Measurements from ENCODE around the gene CCDC12. TPM values are rescaled to one million over a fixed set of nuclear protein-coding genes. Genes with fewer than 3 reads are reported as not detected.

The CCDC12 gene
- total and polyA plus RNA-seq, 9 of the 15 experiments (the other 6 are each of a cell fraction or from before 2014, with no cell fraction given): 8.9 to 201 (median 86.9) TPM

DNA sequence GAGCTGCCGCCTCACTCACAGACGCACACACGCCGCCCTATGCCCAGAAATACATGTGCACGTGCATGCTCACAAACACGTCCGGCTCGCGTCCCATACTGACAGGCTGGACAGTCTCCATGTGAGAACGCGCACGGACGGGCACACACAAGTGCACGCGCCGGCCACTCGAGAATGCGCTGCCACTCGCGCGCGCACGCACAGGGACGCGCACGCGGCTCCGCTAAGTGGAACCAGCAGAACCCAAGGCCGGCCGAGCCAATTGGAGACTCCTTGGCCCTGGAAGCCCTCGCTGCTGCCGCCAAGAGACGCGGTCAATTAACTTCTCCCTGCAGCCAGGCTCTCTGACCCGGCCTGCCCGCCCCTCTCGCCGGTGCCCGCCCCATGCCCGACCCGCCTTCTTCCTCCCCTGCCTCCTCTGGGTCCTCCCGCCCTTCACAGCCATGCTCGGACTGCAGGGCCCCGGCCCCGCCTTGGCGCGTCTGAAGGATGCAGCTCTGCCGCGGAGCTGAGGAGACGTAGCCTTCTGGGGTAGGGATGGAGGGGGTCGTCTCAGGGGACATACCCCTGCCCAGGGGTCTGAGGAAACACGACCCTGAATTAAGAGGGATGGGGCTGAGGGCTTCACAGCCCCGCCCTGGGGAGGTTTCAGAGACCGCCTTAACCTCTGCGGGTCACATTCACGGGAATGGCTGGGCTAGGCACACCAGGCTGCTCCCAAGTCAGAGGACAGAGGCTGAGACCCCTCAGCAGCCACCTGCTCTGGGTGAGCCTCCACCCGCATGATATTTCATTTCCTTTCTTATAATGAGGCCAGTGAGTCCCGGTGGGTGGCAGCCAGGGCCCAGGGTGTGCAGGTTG is 84.0 kb downstream of the CCDC12 start (continued):
- TF ChIP-seq DNMT1 (IDR thresholded peaks at IDR 0.05) (no peak), STAG1 (CRISPR knock-in tag; IDR thresholded peaks at IDR 0.05; ENCODE audit: borderline replicate concordance) (0 out of 2 replicates have a peak, but pooled peaks have one; percentile 6), CXXC5 (CRISPR knock-in tag; IDR thresholded peaks at IDR 0.05) (0 out of 2 replicates have a peak, but pooled peaks have one; percentile 18), NRF1 (conservative IDR thresholded peaks at IDR 0.05 in 1 of 2, IDR thresholded peaks at IDR 0.05 in 1 of 2) (peak; percentile 60 to 68; a peak in 2 of 4 replicates), RBBP5 (IDR thresholded peaks at IDR 0.05; ENCODE audit: borderline replicate concordance, insufficient read depth, low read length, poor library complexity, severe bottlenecking) (peak; percentile 17)
- TF ChIP-seq, protein P1, sequence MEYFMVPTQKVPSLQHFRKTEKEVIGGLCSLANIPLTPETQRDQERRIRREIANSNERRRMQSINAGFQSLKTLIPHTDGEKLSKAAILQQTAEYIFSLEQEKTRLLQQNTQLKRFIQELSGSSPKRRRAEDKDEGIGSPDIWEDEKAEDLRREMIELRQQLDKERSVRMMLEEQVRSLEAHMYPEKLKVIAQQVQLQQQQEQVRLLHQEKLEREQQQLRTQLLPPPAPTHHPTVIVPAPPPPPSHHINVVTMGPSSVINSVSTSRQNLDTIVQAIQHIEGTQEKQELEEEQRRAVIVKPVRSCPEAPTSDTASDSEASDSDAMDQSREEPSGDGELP (CRISPR knock-in tag; IDR thresholded peaks at IDR 0.05; ENCODE audit: borderline replicate concordance): peak; percentile 51; the same call in 1 of the 2 replicates
- TF ChIP-seq, protein P2, sequence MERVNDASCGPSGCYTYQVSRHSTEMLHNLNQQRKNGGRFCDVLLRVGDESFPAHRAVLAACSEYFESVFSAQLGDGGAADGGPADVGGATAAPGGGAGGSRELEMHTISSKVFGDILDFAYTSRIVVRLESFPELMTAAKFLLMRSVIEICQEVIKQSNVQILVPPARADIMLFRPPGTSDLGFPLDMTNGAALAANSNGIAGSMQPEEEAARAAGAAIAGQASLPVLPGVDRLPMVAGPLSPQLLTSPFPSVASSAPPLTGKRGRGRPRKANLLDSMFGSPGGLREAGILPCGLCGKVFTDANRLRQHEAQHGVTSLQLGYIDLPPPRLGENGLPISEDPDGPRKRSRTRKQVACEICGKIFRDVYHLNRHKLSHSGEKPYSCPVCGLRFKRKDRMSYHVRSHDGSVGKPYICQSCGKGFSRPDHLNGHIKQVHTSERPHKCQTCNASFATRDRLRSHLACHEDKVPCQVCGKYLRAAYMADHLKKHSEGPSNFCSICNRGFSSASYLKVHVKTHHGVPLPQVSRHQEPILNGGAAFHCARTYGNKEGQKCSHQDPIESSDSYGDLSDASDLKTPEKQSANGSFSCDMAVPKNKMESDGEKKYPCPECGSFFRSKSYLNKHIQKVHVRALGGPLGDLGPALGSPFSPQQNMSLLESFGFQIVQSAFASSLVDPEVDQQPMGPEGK (CRISPR knock-in tag; IDR thresholded peaks at IDR 0.05; ENCODE audit: borderline replicate concordance): no peak
